ENCODE measurements around the gene TXNL4A.

TXNL4A gene

GRCh38 chr18:79952456-79952995 lies 35.8 kb downstream of the TXNL4A start:
- peak overlapping the region; percentile 56 for H3K4me3 ChIP-seq (ENCODE audit: low read length)
- TF ChIP-seq CTCF (IDR thresholded peaks at IDR 0.05; ENCODE audit: insufficient read depth, low read depth, low read length, missing control alignments): no peak

GRCh38 chr18:79951545-79952455 lies 36.6 kb downstream of the TXNL4A start, which contains the start of gene SLC66A2:
Gene SLC66A2 (minus strand): TSS chr18:79951653. CDS start chr18:79950926, 727 bp downstream.
- TF ChIP-seq CTCF (IDR thresholded peaks at IDR 0.05; ENCODE audit: insufficient read depth, low read depth, low read length, missing control alignments): no peak
- H3K4me3 ChIP-seq (ENCODE audit: low read length): peak within 1 kb of the TSS; percentile 56
- DNase-seq (ENCODE audit: low read depth): peak; percentile 88

More at GRCh38 chr18:79952456-79952995, 35.8 kb downstream of the TXNL4A start:
- DNase-seq (ENCODE audit: low read depth): no peak

GRCh38 chr18:79950515-79951341 lies 37.6 kb downstream of the TXNL4A start:
- peak overlapping the region; percentile 45 for H3K4me3 ChIP-seq (ENCODE audit: low read length)
- TF ChIP-seq CTCF (IDR thresholded peaks at IDR 0.05; ENCODE audit: insufficient read depth, low read depth, low read length, missing control alignments): no peak
- peak; percentile 31 for DNase-seq (ENCODE audit: low read depth)

- no peak for DNase-seq (ENCODE audit: low read depth)
- TF ChIP-seq CTCF (IDR thresholded peaks at IDR 0.05; ENCODE audit: insufficient read depth, low read depth, low read length, missing control alignments): no peak
Measured at GRCh38 chr18:79949697-79950487, 38.5 kb downstream of the TXNL4A start.

GRCh38 chr18:79948719-79949411 lies 39.5 kb downstream of the TXNL4A start:
- H3K4me3 ChIP-seq (ENCODE audit: low read length): no peak overlapping the region
- TF ChIP-seq CTCF (IDR thresholded peaks at IDR 0.05; ENCODE audit: insufficient read depth, low read depth, low read length, missing control alignments): no peak
- DNase-seq (ENCODE audit: low read depth): no peak

More at GRCh38 chr18:79949697-79950487, 38.5 kb downstream of the TXNL4A start:
- peak overlapping the region; percentile 45 for H3K4me3 ChIP-seq (ENCODE audit: low read length)

Data from epithelial cell of esophagus (primary cell).